Mesothelial cell of epicardium (in vitro differentiated cells): ENCODE results near the gene HOXA10. TPM values are rescaled to one million over a fixed set of nuclear protein-coding genes. Genes with fewer than 3 reads are reported as not detected.

ENCODE experiments used
- DNase-seq, 2 experiments: peaks; one replicate each; pipeline ENCODE4 v3.0.0; 2021; ENCODE audit warnings: low spot score in 2 of 2; ENCODE audit not compliant: unreplicated experiment in 2 of 2
- H3K27ac Mint-ChIP-seq: 2 replicates; pipeline ENCODE4 v1.8.0; 2021; ENCODE audit warnings: mixed read lengths
- H3K27me3 Mint-ChIP-seq: 2 replicates; pipeline ENCODE4 v1.8.0; 2021; ENCODE audit warnings: low read depth, mixed read lengths
- H3K36me3 Mint-ChIP-seq: 2 replicates; pipeline ENCODE4 v1.8.0; 2021; ENCODE audit warnings: mixed read lengths
- H3K4me1 Mint-ChIP-seq: 2 replicates; pipeline ENCODE4 v1.8.0; 2021; ENCODE audit warnings: mixed read lengths
- H3K4me3 Mint-ChIP-seq: 2 replicates; pipeline ENCODE4 v1.8.0; 2021; ENCODE audit warnings: mild to moderate bottlenecking, moderate library complexity, mixed read lengths
- H3K9me3 Mint-ChIP-seq: 2 replicates; pipeline ENCODE4 v1.8.0; 2021; ENCODE audit warnings: mixed read lengths
- total RNA-seq: library from RNA; stranded (reverse); gene quantifications from 3 replicates; pipeline ENCODE4 v1.2.1, GENCODE V29; 2021
- TF ChIP-seq, protein P1 (sequence below): fragments of 200-600 bp; sonication (generic); IDR thresholded peaks from one replicate; pipeline ENCODE4 v1.5.0; 2021; ENCODE audit warnings: antibody characterized with exemption; ENCODE audit not compliant: unreplicated experiment

HOXA10 gene
- total RNA-seq, result 13.1 to 14.4 TPM (median 13.8 TPM) in 3 replicates

DNA sequence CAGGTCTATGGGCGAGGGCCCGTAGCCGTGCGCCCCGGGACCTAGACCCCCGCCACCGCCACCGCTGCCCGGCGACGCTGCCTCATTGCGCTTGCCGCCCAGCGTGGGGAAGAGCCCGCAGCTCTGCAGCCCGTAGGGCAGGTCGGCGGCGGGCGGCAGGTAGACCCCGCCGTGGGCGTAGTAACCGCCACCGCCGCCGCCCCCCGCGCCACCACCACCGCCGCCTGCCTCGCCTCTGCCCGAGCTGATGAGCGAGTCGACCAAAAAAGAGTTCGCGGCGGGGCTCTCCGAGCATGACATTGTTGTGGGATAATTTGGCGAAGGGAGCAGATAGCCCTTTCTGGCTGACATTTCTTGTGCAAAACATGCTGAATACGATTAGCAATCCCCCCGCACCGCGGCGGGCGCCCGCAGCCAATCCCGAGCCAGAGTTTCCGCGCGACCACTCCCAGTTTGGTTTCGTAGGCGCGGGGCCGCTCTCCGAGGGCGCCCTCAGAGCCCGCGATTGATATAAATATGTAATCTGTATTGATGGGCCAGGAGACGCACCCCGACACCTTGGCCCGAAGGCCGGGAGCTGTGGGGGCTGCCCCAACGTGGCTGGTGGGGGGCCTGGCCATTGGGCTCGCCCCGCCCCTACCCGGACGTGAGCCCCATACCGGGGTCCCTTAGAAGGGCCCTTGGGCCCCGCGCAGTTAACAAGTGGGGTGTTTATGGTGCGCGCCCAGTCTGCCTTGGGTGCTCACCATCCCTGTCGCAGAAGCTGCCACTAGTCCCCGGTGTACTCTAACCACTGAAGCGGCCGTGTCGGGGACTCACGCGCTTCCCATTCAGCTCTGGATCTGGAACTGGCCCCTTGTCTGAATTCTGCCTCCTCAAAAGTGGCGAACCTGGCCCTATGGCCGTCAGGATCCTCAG, at the start of gene HOXA10:
Gene HOXA10 (minus strand): TSS at position 365 of the 918 bp plus-strand sequence. CDS start 14 bp downstream, at position 351.
- peak within 1 kb of the TSS; percentile 94 for H3K27ac Mint-ChIP-seq
- peaks cover 88% of the 10 kb centered on the region for H3K27me3 Mint-ChIP-seq
- peak within 1 kb of the TSS; percentile 69 for H3K4me3 Mint-ChIP-seq
- H3K9me3 Mint-ChIP-seq, result no peaks in the 10 kb centered on the region
- DNase-seq, result peak; percentile 29 to 52
- TF ChIP-seq, protein P1, sequence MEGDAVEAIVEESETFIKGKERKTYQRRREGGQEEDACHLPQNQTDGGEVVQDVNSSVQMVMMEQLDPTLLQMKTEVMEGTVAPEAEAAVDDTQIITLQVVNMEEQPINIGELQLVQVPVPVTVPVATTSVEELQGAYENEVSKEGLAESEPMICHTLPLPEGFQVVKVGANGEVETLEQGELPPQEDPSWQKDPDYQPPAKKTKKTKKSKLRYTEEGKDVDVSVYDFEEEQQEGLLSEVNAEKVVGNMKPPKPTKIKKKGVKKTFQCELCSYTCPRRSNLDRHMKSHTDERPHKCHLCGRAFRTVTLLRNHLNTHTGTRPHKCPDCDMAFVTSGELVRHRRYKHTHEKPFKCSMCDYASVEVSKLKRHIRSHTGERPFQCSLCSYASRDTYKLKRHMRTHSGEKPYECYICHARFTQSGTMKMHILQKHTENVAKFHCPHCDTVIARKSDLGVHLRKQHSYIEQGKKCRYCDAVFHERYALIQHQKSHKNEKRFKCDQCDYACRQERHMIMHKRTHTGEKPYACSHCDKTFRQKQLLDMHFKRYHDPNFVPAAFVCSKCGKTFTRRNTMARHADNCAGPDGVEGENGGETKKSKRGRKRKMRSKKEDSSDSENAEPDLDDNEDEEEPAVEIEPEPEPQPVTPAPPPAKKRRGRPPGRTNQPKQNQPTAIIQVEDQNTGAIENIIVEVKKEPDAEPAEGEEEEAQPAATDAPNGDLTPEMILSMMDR, result no peak
- no peaks in the 10 kb centered on the region for H3K36me3 Mint-ChIP-seq
- peaks cover 17% of the 10 kb centered on the region for H3K4me1 Mint-ChIP-seq

DNA sequence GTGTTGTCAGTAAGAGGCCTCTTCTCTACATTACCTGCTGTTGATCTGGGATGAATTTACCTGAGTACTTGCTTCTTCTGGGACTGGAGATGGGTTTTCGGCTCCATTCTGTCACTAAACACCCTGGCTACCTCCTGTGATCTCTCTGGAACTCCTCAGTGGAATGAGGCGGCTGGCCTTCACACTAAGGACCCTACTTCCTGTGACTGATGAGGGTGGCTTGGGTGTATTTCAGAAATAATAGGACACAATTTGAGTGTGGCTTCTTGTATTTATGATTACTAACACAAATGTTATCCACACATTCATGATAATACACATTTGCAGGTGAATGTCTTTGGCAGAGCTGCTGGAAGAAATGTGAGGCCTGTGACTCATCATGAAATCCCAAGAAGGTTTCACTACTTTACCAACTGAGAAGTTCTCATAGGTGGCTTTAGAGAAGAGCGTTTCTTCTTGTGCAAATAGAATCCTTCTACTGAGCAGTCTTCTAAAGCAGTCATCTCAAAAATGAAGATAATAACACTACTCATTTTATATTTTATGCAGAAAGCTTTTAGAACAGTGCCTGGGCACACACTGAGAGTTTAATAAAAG, 47.2 kb upstream of the HOXA10 start:
- H3K4me1 Mint-ChIP-seq, result peaks cover 2% of the 10 kb centered on the region
- no peaks in the 10 kb centered on the region for H3K36me3 Mint-ChIP-seq
- H3K27me3 Mint-ChIP-seq, result peaks cover 90% of the 10 kb centered on the region
- no peak for DNase-seq
- no peak overlapping the region for H3K27ac Mint-ChIP-seq
- H3K9me3 Mint-ChIP-seq, result no peaks in the 10 kb centered on the region
- no peak overlapping the region for H3K4me3 Mint-ChIP-seq
- TF ChIP-seq, protein P1, result no peak

DNA sequence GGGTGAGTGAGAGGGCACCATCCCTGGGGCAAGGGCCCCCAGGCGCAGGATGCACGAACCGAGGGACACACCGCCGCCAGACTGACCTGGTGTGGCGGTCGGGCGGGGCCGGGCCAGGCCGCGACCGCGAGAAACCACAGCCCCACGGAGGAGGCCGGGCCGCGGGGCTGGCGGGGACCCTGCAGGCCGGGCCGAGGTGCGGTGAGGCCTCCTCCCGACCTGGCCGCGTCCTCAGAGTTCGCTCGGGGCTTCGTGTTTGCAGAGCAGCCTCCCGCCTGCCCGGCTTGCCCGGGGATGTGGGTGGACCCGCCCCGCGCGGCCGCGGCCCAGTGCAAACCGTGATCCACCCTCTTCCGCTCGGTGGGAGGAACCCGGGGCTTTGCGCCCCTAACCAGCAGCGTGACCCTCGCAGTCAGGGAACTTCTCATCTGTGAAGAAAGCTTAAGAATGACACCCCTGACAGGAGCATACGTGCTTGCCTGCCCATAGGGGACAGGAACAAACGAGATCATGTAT, 46.4 kb upstream of the HOXA10 start:
- no peak overlapping the region for H3K27ac Mint-ChIP-seq
- H3K9me3 Mint-ChIP-seq, result no peaks in the 10 kb centered on the region
- TF ChIP-seq, protein P1, result no peak
- no peaks in the 10 kb centered on the region for H3K36me3 Mint-ChIP-seq
- H3K4me1 Mint-ChIP-seq, result peaks cover 6% of the 10 kb centered on the region
- DNase-seq, result no peak
- H3K27me3 Mint-ChIP-seq, result peaks cover 90% of the 10 kb centered on the region
- no peak overlapping the region for H3K4me3 Mint-ChIP-seq

DNA sequence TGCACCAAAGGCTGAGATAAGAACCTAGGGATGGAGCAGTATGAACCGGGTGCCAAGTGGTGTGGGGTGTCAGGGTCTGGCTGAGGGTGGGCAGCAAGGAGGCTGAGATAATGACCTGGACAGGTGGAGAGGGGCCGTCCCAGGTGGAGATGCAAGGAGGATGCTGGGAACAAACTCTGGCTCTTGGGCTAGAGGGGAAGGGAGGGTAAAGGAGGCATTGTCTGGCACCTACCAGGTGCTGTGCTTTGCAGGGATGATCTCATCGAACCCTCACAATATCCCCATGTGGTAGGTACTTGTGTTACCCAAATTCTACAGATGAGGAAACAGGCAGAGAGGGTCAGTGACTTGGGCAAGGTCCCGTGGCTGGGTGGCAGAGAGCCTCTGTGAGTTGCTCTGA, 45.7 kb upstream of the HOXA10 start:
- Mint-ChIP-seq H3K9me3 (no peaks in the 10 kb centered on the region), H3K4me1 (peaks cover 5% of the 10 kb centered on the region), H3K4me3 (no peak overlapping the region), H3K27ac (no peak overlapping the region), H3K36me3 (no peaks in the 10 kb centered on the region), H3K27me3 (peaks cover 90% of the 10 kb centered on the region)
- no peak for DNase-seq
- TF ChIP-seq, protein P1, result no peak

DNA sequence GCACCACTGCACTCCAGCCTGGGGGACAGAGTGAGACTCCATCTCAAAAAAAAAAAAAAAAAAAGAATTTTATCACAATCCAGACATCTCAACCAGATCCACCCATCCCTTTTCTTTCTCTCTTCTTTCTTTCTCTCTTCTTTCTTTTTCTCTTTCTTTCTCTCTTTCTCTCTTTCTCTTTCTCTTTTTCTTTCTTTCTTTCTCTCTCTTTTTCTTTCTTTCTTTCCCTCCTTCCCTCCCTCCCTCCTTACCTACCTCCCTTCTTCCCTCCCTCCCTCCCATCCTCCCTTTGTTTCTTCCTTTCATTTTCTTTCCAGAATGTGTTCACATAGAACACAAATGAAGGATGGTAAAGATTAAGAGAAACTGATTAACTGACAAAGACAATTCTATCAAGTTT, 43.8 kb upstream of the HOXA10 start:
- no peaks in the 10 kb centered on the region for H3K36me3 Mint-ChIP-seq
- H3K4me1 Mint-ChIP-seq, result peaks cover 8% of the 10 kb centered on the region
- no peaks in the 10 kb centered on the region for H3K9me3 Mint-ChIP-seq
- no peak for DNase-seq
- H3K27me3 Mint-ChIP-seq, result peaks cover 89% of the 10 kb centered on the region
- H3K27ac Mint-ChIP-seq, result no peak overlapping the region
- no peak overlapping the region for H3K4me3 Mint-ChIP-seq
- TF ChIP-seq, protein P1, result no peak
